Inflammatory macrophage (primary cell): ENCODE results near the gene ABCA2.
"Not testable (repeated sequence)": the region's sequence is repeated elsewhere in the genome, so short reads cannot be mapped to it uniquely, and the experiment has no call there.

Experiments
- DNase-seq, 2 donors: peaks; one replicate each; pipeline ENCODE4 v3.0.0-alpha.2; 2020 to 2022

Gene ABCA2

GRCh38 chr9:137046088-137046787 lies 18.2 kb upstream of the ABCA2 start, which contains the start of gene NPDC1:
TSS of gene NPDC1 (minus strand) at chr9:137046177. CDS start at chr9:137045989, 188 bp downstream.
- DNase-seq, result peak; percentile 61 to 76

- no peak for DNase-seq
Measured at GRCh38 chr9:137045294-137046087, 17.5 kb upstream of the ABCA2 start.

GRCh38 chr9:137044502-137045177 lies 16.6 kb upstream of the ABCA2 start:
- no peak for DNase-seq

- DNase-seq, result no peak
Measured at GRCh38 chr9:137044037-137044436, 16.0 kb upstream of the ABCA2 start.

- DNase-seq, result no peak
Measured at GRCh38 chr9:137042751-137043727, 15.0 kb upstream of the ABCA2 start.

- no peak for DNase-seq
Measured at GRCh38 chr9:137041124-137041523, 13.1 kb upstream of the ABCA2 start.

- DNase-seq, result no peak
Measured at GRCh38 chr9:137040568-137040967, 12.5 kb upstream of the ABCA2 start.

GRCh38 chr9:137039611-137040366 lies 11.8 kb upstream of the ABCA2 start:
- no peak for DNase-seq

GRCh38 chr9:137038916-137039315 lies 10.9 kb upstream of the ABCA2 start:
- no peak for DNase-seq

GRCh38 chr9:137037483-137037882 lies 9.4 kb upstream of the ABCA2 start:
- no peak for DNase-seq

- no peak for DNase-seq
Measured at GRCh38 chr9:137037035-137037434, 9.0 kb upstream of the ABCA2 start.

GRCh38 chr9:137035937-137036336 lies 7.9 kb upstream of the ABCA2 start:
- DNase-seq, result no peak

GRCh38 chr9:137035507-137035834 lies 7.4 kb upstream of the ABCA2 start:
- no peak for DNase-seq

GRCh38 chr9:137034709-137035506 lies 6.9 kb upstream of the ABCA2 start:
- DNase-seq, result peak; percentile 79 to 87

GRCh38 chr9:137034039-137034708 lies 6.1 kb upstream of the ABCA2 start:
- DNase-seq, result peak; percentile 22 to 41

- not testable (repeated sequence) for DNase-seq
Measured at GRCh38 chr9:137033481-137033880, 5.4 kb upstream of the ABCA2 start.

- peak; percentile 90 to 92 for DNase-seq
Measured at GRCh38 chr9:137032858-137033257, 4.8 kb upstream of the ABCA2 start.

- peak; percentile 23 to 48 for DNase-seq
Measured at GRCh38 chr9:137031904-137032640, 4.0 kb upstream of the ABCA2 start, which contains the start of gene FUT7. TSS of gene FUT7 (minus strand) at chr9:137032088. CDS start at chr9:137031991, 97 bp downstream.
